Cortex of kidney (tissue), 1 donor: ENCODE measurements around the gene C1orf232.

Source experiments
- DNase-seq: peaks from one replicate; lab custom pipeline; 2025; lab: John Stamatoyannopoulos, UW

The C1orf232 gene

GRCh38 chr1:26156285-26157038, 12.3 kb downstream of the C1orf232 start:
- no peak for DNase-seq

GRCh38 chr1:26155370-26156284, 13.1 kb downstream of the C1orf232 start:
- no peak for DNase-seq

DNA sequence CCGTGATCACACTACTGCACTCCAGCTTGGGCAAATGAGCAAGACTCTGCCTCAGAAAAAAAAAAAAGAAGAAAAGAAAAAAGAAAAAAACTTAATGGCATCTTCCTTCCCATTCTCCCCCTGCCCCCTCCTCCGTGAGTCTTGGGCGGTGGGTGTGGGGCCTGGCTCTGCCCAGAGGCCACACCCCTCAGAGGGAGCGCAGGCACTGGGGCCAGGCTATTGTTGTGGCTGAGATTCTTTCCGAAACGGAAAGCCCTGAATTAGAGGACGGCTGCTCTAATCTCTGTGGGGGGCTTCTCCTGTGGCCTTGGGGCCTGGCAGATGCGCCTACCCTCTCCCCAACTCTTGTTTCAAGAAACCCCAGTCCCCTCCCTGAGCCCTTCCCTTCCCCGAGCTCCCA, 14.0 kb downstream of the C1orf232 start:
- no peak for DNase-seq

- DNase-seq, result no peak
Measured at GRCh38 chr1:26153966-26154532, 14.7 kb downstream of the C1orf232 start.

- no peak for DNase-seq
Measured at GRCh38 chr1:26148887-26149286, 19.9 kb downstream of the C1orf232 start.

GRCh38 chr1:26145960-26146294, 22.8 kb downstream of the C1orf232 start:
- DNase-seq, result no peak

- no peak for DNase-seq
Measured at GRCh38 chr1:26145041-26145959, 23.5 kb downstream of the C1orf232 start.

DNA sequence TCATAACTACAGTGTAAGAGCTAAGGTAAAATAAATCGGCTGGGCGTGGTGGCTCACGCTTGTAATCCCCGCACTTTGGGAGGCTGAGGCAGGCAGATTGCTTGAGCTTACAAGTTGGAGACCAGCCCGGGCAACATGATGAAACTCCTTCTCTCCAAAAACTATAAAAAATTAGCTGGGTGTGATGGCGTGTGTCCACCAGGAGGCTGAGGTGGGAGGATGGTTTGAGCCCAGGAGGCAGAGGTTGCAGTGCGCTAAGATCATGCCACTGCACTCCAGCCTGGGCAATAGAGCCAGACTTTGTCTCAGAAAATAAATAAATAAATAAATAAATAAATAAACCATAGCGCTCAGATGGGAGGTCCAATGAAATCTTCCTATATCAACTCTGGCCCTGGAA, 26.6 kb downstream of the C1orf232 start:
- DNase-seq, result no peak

DNA sequence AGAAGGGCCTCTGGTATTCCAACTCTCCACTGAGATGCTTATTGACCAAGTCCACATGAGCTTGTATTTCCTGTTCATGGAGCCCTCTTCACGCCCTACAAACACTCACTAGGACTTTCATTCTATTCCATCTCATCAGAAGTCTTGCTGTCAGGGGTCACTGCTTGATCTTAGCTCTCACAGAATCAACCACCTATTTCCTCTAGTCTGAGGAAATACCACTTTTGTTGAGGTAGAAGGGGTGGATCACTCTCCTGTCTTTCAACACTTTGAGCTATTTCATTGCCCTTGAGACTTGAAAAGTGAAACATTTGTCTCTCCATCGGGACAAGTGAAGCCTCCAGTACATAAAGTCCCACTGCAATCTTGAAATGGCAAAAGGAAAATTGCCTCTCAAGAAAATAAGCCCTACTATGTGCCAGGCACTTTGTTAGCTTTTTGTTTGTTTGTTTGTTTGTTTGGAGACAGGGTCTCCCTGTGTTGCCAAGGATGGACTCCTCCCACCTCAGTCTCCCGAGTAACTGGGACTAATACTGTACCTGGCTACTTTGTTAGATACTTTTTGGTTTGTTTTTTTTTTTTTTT, 29.7 kb downstream of the C1orf232 start:
- no peak for DNase-seq

DNA sequence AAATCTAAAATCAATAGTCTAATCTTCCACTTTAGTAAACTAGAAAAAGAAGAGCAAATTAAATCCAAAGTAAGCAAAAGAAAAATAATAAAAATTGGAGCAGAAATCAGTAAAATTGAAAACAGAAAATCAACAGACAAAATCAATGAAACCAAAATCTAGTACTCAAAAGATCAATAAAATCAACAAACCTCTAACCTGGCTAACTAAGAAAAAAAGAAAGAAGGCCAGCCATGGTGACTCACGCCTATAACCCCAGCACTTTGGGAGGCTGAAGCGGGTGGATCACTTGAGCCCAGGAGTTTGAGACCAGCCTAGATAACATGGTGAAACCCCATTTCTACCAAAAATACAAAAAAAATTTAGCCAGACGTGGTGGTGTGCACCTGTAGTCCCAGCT, 34.3 kb downstream of the C1orf232 start:
- DNase-seq, result no peak

- no peak for DNase-seq
Measured at GRCh38 chr1:26132834-26133167, 36.0 kb downstream of the C1orf232 start.

DNA sequence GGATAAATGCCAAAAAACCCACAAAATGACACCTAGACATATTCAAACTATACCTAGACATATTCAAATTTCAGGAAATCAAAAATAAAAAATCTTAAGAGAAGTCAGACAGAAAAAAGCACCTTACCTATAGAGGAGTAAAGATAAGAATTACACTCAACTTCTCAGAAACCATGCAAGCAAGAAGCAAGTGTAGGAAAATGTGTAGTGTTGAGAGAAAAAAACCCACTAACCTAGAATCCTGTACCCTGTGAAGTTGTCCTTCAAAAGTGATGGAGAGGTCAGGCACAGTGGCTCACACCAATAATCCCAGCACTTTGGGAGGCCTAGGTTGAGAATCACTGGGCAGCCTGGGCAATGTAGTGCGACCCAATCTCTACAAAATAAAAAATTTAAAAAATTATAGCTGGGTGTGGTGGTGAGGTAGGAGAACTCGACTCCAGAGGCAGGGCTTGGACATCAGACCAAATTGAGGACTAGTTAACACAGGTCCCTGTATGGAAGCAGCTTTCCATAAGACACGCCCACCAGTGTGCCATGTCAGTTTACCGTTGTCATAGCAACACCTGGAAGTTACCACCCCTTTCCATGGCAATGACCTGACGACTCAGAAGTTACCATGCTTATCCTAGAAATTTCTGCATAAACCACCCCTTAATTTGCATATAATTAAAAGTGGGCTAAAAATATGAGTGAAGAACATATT, 36.5 kb downstream of the C1orf232 start:
- no peak for DNase-seq

- DNase-seq, result no peak
Measured at GRCh38 chr1:26130695-26131094, 38.1 kb downstream of the C1orf232 start.

DNA sequence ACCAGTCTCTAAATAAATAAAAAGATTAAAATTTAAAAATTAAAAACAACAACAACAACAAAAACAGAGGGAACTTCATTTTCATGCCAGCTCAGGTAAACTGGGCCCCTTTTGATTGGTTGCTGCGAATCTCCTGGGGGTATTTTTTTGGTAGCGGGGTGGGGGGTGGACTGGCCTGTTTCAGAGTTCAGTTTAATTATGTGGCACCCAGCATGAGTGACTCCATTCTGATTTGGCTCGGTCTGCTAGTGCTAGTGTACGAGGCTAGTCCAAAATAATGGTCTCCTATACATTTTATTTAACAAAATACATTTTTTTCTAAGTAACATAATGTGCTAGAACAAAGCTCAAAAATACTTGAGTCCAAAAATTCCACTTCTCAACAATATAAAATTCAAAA, 39.0 kb downstream of the C1orf232 start:
- no peak for DNase-seq

GRCh38 chr1:26127235-26128163, 41.3 kb downstream of the C1orf232 start:
- DNase-seq, result no peak

- no peak for DNase-seq
Measured at GRCh38 chr1:26126321-26127084, 42.3 kb downstream of the C1orf232 start.

DNA sequence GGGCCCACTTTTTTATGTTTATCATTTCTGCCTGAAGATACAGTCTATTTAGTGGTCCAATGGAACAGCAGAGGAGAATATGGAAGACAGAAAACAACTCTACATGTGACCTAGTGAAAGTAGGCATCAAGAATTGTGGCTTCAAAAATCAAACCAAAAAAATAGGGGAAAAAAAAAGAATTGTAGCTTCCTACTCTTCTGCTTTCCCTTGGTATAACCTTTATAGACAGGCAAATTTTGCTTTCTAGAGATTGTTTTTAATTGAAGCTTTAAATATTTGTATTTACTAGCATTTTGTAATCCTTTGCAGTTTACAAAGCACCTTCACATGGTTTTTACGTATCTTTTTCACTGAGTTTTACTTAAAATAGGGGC, 42.8 kb downstream of the C1orf232 start:
- no peak for DNase-seq

GRCh38 chr1:26125382-26125781, 43.4 kb downstream of the C1orf232 start:
- DNase-seq, result no peak
